ENCODE results near the gene YIF1B. TPM values are rescaled to one million over a fixed set of nuclear protein-coding genes. Genes with fewer than 3 reads are reported as not detected.
"Not testable (repeated sequence)": the region's sequence is repeated elsewhere in the genome, so short reads cannot be mapped to it uniquely, and the experiment has no call there.

The YIF1B gene
- polyA plus RNA-seq, 1 donor, result 22.0 TPM

DNA sequence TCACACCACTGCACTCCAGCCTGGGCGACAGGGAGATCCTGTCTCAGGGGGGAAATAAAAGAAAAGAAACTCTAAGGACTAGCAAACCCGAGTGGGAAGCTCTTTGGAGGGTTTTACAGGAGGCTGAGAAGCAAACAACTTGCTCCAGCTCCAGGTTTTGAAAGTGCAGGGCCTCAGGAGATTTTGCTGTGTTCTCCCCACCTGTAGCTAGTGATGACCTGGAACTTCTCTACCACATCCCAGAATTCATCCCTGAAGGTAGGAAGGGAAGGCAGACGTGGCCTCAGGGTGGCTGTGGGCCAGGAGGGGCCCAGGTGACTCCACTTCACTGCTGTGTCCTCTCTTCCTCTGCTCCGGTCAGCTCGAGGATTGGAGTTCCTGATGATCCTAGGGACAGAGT, 42.3 kb upstream of the YIF1B start:
- H3K27ac ChIP-seq (ENCODE audit: low read length), result no peak overlapping the region
- no peaks in the 10 kb centered on the region for H3K9me3 ChIP-seq (ENCODE audit: control insufficient read depth, low read depth, low read length)
- no peaks in the 10 kb centered on the region for H3K36me3 ChIP-seq (ENCODE audit: control insufficient read depth, insufficient read depth, low read length)
- no peak overlapping the region for H3K4me3 ChIP-seq (ENCODE audit: low read length)
- no peak for DNase-seq
- no CpG with 5 or more reads among the region's 5 CpGs for WGBS (ENCODE audit: insufficient coverage, low lambda C conversion rate)
- peaks cover 61% of the 10 kb centered on the region for H3K27me3 ChIP-seq (ENCODE audit: control insufficient read depth, insufficient read depth, low read length)
- H3K4me1 ChIP-seq (ENCODE audit: control insufficient read depth, insufficient read depth, low read length), result peaks cover 8% of the 10 kb centered on the region

DNA sequence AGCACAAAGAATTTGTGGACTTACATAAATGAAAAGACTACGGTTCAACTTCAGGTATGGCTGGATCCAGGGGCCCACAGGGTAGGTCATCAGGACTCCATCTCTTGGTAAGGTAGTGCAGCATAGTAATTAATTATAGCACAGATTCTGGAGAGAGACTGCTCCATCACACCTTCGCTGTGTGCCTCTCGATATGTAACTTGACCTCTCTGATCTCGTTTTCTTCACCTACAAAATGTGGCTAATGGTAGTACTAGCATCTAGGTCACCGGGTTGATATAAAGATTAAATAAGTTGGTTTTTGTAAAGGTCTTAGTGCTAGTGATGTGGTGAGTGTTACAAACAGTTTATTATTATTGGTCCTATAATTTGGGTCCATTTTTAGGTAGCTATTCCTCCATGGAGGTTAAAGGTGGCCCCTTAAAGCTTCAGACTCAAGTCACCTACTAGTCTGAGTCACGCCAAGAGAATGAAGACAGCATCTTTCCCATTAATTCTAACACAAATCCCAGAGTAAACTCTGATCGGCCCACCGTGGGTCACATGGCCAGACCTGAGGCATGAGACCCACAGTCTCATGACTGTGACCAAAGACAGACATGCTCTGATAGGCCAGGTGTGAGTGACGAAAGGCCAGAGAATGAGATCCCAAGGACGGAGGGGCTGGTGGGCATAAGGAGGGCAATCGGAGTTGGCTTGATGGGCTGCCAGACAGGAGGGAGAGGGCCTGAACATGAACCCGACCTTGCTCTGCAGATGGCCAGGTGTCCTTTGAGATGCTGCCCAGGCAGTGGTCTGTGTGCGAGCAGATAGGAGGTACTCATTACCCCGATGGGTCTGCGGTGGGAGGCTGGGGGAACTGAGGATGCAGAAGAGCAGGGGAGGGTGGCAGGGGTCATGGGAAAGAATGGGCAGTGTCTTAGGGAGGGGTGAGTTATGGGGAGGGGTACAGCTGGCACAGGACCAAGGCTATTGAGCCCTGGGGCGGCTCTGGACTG, 40.3 kb upstream of the YIF1B start:
- WGBS (ENCODE audit: insufficient coverage, low lambda C conversion rate), result 87% methylated on average over 5 of the region's 16 CpGs
- Histone ChIP-seq H3K4me1 (ENCODE audit: control insufficient read depth, insufficient read depth, low read length) (no peaks in the 10 kb centered on the region), H3K9me3 (ENCODE audit: control insufficient read depth, low read depth, low read length) (no peaks in the 10 kb centered on the region), H3K27me3 (ENCODE audit: control insufficient read depth, insufficient read depth, low read length) (peaks cover 51% of the 10 kb centered on the region), H3K27ac (ENCODE audit: low read length) (no peak overlapping the region), H3K4me3 (ENCODE audit: low read length) (no peak overlapping the region), H3K36me3 (ENCODE audit: control insufficient read depth, insufficient read depth, low read length) (no peaks in the 10 kb centered on the region)
- DNase-seq, result no peak

DNA sequence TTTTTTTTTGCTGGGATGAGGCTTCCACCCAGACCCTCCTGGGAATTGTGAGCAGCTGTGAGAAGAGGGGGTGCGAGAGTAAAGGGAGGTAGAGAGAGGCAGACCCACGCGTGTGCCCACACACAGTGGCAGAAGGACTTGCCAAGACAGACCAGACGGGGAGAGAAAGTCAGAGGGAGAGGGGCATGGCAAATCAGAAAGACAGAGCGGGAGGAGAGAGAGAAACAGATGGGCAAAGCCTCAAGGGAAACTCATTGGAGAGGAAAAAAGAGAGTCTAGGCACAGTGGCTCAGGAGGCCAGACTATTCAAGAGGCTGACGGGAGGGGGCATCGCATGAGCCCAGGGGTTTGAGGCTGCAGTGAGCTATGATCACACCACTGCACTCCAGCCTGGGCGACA, 36.9 kb upstream of the YIF1B start:
- Histone ChIP-seq H3K27ac (ENCODE audit: low read length) (no peak overlapping the region), H3K4me3 (ENCODE audit: low read length) (no peak overlapping the region), H3K27me3 (ENCODE audit: control insufficient read depth, insufficient read depth, low read length) (peaks cover 21% of the 10 kb centered on the region), H3K9me3 (ENCODE audit: control insufficient read depth, low read depth, low read length) (no peaks in the 10 kb centered on the region), H3K36me3 (ENCODE audit: control insufficient read depth, insufficient read depth, low read length) (no peaks in the 10 kb centered on the region), H3K4me1 (ENCODE audit: control insufficient read depth, insufficient read depth, low read length) (no peaks in the 10 kb centered on the region)
- no peak for DNase-seq
- WGBS (ENCODE audit: insufficient coverage, low lambda C conversion rate), result 83% methylated on average over 1 of the region's 8 CpGs

DNA sequence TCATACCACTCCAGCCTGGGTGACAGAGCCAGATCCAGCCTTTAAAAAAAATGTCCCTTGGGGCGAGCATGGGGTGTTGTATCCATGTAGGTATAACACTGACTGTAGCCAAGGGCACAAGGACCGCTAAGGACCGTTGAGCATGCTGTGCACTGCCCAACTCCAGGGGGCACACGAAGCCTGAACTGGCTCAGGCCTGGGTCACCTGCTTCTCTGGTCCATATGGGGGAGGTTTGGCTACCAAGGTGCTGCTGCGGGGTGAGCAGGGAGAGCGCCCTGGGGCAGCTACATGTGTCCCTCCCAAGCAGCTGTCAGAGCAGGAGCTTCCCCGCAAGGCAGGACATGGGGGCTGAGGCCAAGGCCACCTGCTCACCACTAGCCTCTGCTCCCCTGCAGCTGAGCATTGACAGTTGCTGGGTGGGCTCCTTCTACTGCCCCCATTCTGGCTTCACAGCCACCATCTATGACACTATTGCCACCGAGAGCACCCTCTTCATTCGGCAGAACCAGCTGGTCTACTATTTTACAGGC, 36.2 kb upstream of the YIF1B start:
- no peak overlapping the region for H3K4me3 ChIP-seq (ENCODE audit: low read length)
- no peaks in the 10 kb centered on the region for H3K36me3 ChIP-seq (ENCODE audit: control insufficient read depth, insufficient read depth, low read length)
- H3K27me3 ChIP-seq (ENCODE audit: control insufficient read depth, insufficient read depth, low read length), result peaks cover 17% of the 10 kb centered on the region
- DNase-seq, result no peak
- WGBS (ENCODE audit: insufficient coverage, low lambda C conversion rate), result no CpG with 5 or more reads among the region's 9 CpGs
- H3K4me1 ChIP-seq (ENCODE audit: control insufficient read depth, insufficient read depth, low read length), result no peaks in the 10 kb centered on the region
- no peaks in the 10 kb centered on the region for H3K9me3 ChIP-seq (ENCODE audit: control insufficient read depth, low read depth, low read length)
- H3K27ac ChIP-seq (ENCODE audit: low read length), result no peak overlapping the region

DNA sequence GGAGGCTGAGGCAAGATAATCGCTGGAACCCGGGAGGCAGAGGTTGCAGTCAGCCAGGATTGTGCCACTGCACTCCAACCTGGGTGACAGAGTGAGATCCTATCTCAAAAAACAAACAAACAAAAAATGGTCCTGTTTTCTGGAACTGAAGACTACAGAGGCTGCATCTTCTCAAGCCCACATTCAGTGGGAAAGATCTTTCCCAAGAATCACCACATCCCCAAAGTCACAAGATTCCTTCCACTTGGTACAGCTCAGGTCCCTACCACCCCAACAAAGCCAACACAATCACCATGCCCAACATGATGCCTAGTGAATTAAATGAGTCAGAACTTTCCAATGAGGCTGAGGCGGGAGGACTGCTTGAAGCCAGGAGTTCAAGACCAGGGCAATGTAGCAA, 35.1 kb upstream of the YIF1B start:
- Histone ChIP-seq H3K27ac (ENCODE audit: low read length) (no peak overlapping the region), H3K4me1 (ENCODE audit: control insufficient read depth, insufficient read depth, low read length) (no peaks in the 10 kb centered on the region), H3K36me3 (ENCODE audit: control insufficient read depth, insufficient read depth, low read length) (no peaks in the 10 kb centered on the region), H3K9me3 (ENCODE audit: control insufficient read depth, low read depth, low read length) (no peaks in the 10 kb centered on the region), H3K27me3 (ENCODE audit: control insufficient read depth, insufficient read depth, low read length) (peaks cover 8% of the 10 kb centered on the region), H3K4me3 (ENCODE audit: low read length) (no peak overlapping the region)
- WGBS (ENCODE audit: insufficient coverage, low lambda C conversion rate), result no CpG with 5 or more reads among the region's 3 CpGs
- no peak for DNase-seq

DNA sequence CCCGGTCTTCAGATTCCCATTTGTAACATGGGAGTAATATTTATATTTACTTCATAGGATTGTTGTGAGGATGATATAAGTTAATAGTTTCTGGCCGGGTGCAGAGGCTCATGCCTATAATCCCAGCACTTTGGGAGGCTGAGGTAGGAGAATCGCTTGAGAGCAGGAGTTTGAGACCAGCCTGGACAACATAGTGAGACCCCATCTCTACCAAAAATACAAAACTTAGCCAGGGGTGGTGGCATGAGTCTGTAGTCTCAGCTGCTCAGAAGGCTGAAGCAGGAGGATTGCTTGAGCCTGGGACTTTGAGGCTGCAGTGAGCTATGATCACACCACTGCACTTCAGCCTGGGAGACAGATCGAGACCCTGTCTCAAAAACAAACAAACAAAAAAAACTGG, 31.1 kb upstream of the YIF1B start:
- Histone ChIP-seq H3K27ac (ENCODE audit: low read length) (no peak overlapping the region), H3K36me3 (ENCODE audit: control insufficient read depth, insufficient read depth, low read length) (peaks cover 2% of the 10 kb centered on the region), H3K4me1 (ENCODE audit: control insufficient read depth, insufficient read depth, low read length) (no peaks in the 10 kb centered on the region), H3K27me3 (ENCODE audit: control insufficient read depth, insufficient read depth, low read length) (no peaks in the 10 kb centered on the region), H3K9me3 (ENCODE audit: control insufficient read depth, low read depth, low read length) (no peaks in the 10 kb centered on the region), H3K4me3 (ENCODE audit: low read length) (no peak overlapping the region)
- no CpG with 5 or more reads among the region's 4 CpGs for WGBS (ENCODE audit: insufficient coverage, low lambda C conversion rate)
- no peak for DNase-seq

DNA sequence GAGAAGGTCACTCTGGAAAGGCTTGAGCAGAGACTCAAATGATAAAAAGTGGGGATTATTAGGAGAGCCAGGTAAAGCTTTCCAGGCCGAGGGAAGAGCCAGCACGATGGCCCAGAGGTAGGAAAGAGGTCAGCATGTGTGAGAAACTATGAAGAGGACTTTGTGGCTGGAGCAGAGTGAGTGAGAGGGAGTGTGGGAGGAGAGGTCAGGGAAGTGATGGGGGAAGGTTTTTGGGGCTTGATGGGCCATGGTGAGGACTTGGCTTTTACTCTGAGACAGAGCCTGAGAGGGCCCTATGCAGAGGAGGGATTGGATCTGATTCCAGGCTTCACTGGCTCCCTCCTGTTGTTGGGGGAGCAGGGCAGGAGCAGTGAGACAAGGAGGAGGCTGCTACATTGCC, 25.2 kb upstream of the YIF1B start:
- H3K9me3 ChIP-seq (ENCODE audit: control insufficient read depth, low read depth, low read length), result no peaks in the 10 kb centered on the region
- H3K4me3 ChIP-seq (ENCODE audit: low read length), result no peak overlapping the region
- peaks cover 2% of the 10 kb centered on the region for H3K36me3 ChIP-seq (ENCODE audit: control insufficient read depth, insufficient read depth, low read length)
- no CpG with 5 or more reads among the region's 2 CpGs for WGBS (ENCODE audit: insufficient coverage, low lambda C conversion rate)
- H3K27me3 ChIP-seq (ENCODE audit: control insufficient read depth, insufficient read depth, low read length), result no peaks in the 10 kb centered on the region
- H3K4me1 ChIP-seq (ENCODE audit: control insufficient read depth, insufficient read depth, low read length), result peaks cover 10% of the 10 kb centered on the region
- no peak for DNase-seq
- H3K27ac ChIP-seq (ENCODE audit: low read length), result no peak overlapping the region

DNA sequence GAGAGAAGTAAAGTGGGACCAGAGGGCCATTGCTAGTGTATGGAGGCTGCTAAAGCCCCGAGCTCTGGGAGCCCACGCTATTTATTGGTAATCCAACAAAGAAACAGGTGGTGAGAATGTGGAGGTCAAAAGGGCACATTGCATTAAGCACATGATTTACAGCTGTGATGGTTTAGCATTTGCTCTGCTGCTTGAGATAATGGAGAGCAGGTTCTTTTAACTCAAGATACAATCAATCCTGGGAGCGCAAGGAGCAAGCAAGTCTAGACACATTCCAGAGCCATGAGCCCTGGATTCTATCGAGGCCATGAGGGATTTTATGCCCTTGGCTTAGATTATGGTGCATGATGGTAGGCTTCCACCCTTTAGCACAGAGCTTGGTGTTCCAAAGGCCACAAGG, 23.3 kb upstream of the YIF1B start:
- not testable (repeated sequence) for H3K4me3 ChIP-seq (ENCODE audit: low read length); H3K27ac ChIP-seq (ENCODE audit: low read length); H3K4me1 ChIP-seq (ENCODE audit: control insufficient read depth, insufficient read depth, low read length); H3K9me3 ChIP-seq (ENCODE audit: control insufficient read depth, low read depth, low read length); H3K36me3 ChIP-seq (ENCODE audit: control insufficient read depth, insufficient read depth, low read length); H3K27me3 ChIP-seq (ENCODE audit: control insufficient read depth, insufficient read depth, low read length)
- WGBS (ENCODE audit: insufficient coverage, low lambda C conversion rate), result no CpG with 5 or more reads among the region's 4 CpGs
- peak; percentile 50 to 73 for DNase-seq

DNA sequence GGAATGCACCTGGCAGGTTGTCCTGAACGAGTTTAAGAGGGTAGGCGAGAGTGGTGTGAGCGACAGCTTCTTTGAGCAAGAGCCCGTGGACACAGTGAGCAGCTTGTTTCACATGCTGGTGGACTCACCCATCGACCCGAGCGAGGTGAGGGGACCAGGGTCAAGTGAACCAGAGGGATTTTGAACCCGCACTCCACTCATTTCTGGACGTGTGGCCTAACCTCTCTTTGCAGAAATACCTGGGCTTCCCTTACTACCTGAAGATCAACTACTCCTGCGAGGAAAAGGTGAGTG, 21.6 kb upstream of the YIF1B start:
- Histone ChIP-seq H3K4me1 (ENCODE audit: control insufficient read depth, insufficient read depth, low read length) (peaks cover 10% of the 10 kb centered on the region), H3K27ac (ENCODE audit: low read length) (peak overlapping the region; percentile 98), H3K9me3 (ENCODE audit: control insufficient read depth, low read depth, low read length) (no peaks in the 10 kb centered on the region), H3K27me3 (ENCODE audit: control insufficient read depth, insufficient read depth, low read length) (no peaks in the 10 kb centered on the region), H3K36me3 (ENCODE audit: control insufficient read depth, insufficient read depth, low read length) (no peaks in the 10 kb centered on the region), H3K4me3 (ENCODE audit: low read length) (peak overlapping the region; percentile 70)
- no CpG with 5 or more reads among the region's 10 CpGs for WGBS (ENCODE audit: insufficient coverage, low lambda C conversion rate)
- no peak for DNase-seq

DNA sequence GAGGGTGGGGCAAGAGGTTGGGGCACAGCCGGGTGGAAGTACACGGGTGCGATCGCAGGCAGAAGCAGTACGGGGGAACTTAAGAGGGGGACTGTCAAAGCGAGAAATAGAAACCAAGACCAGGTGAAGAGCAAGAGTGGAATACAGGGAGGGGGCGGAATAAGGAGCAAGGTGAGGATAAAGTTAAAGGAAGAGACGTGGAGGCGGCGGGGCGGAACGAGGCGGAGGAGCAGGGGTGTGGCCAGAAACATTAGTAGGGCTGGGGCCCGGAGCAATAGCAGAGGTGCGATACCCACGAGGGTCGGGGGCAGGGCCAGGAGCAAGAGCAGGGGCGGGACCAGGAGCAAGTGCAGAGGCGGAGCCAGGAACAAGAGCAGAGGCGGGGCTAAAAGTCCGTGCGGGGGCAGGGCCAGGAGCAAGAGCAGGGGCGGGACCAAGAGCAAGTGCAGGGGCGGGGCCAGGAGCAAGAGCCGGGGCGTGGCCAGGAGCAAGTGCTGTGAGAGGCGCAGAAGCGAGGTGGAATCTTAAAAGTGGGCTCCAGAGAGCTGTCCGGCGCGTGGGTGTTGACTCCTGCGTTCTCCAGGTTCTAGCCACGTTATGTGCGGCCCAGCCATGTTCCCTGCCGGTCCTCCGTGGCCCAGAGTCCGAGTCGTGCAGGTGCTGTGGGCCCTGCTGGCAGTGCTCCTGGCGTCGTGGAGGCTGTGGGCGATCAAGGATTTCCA, 21.1 kb upstream of the YIF1B start:
- H3K4me3 ChIP-seq (ENCODE audit: low read length), result peak overlapping the region; percentile 70
- DNase-seq, result peak; percentile 97 to 98
- peak overlapping the region; percentile 98 for H3K27ac ChIP-seq (ENCODE audit: low read length)
- 0% methylated on average over 4 of the region's 41 CpGs for WGBS (ENCODE audit: insufficient coverage, low lambda C conversion rate)
- H3K9me3 ChIP-seq (ENCODE audit: control insufficient read depth, low read depth, low read length), result no peaks in the 10 kb centered on the region
- H3K36me3 ChIP-seq (ENCODE audit: control insufficient read depth, insufficient read depth, low read length), result no peaks in the 10 kb centered on the region
- H3K27me3 ChIP-seq (ENCODE audit: control insufficient read depth, insufficient read depth, low read length), result no peaks in the 10 kb centered on the region
- peaks cover 10% of the 10 kb centered on the region for H3K4me1 ChIP-seq (ENCODE audit: control insufficient read depth, insufficient read depth, low read length)
